HCT116 (cell line): ENCODE results near the gene ZNF41. TPM values are rescaled to one million over a fixed set of nuclear protein-coding genes. Genes with fewer than 3 reads are reported as not detected.

Experiments
- ATAC-seq: fragments of 200-7000 bp; cut with Tn5 transposase; 2 replicates; pipeline ENCODE4 v1.9.1; 2020; ENCODE audit warnings: mild to moderate bottlenecking, moderate library complexity
- BruUV-seq: library from RNA; stranded (reverse); fragments of 400-500 nt; replicated peaks from 2 replicates; lab custom pipeline; 2021; lab: Mats Ljungman, UMichigan
- CTCF ChIA-PET: fragments of 300-600 bp; sonication (Branson Sonifier 250); formaldehyde crosslinking; loops from one replicate; lab custom pipeline; 2021; ENCODE audit warnings: antibody characterized with exemption; lab: Charles Lee
- POLR2A ChIA-PET: fragments of 300-600, 350-600 bp; sonication (Branson Sonifier 250); formaldehyde crosslinking; loops from one replicate; lab custom pipeline; 2021; ENCODE audit warnings: antibody characterized with exemption; lab: Charles Lee
- RAD21 ChIA-PET, 2 experiments: fragments of 300-600 bp; sonication (Branson Sonifier 250); formaldehyde crosslinking; loops; one replicate each; lab custom pipeline; 2023; ENCODE audit warnings: low total read pairs in 2 of 2; ENCODE audit not compliant: uncharacterized antibody in 2 of 2, unreplicated experiment in 2 of 2, low non-redundant PET in 1 of 2; lab: Charles Lee
- DNase-seq: peaks from one replicate; pipeline ENCODE4 v3.0.0-alpha.2; 2010; ENCODE audit warnings: low read depth, low spot score
- H2AFZ ChIP-seq: fragments of 200-600 bp; shearing (Covaris generic), sonication (generic); 2 replicates; pipeline ENCODE4 v1.6.1; 2017; ENCODE audit warnings: low read depth, mixed run types, mixed read lengths, antibody characterized with exemption, low read length; ENCODE audit not compliant: poor library complexity, severe bottlenecking
- H3K27ac ChIP-seq: 2 replicates; pipeline ENCODE4 v1.5.1; 2012; ENCODE audit warnings: low read depth, low read length
- H3K27me3 ChIP-seq: fragments of 200-600 bp; sonication (generic); 2 replicates; pipeline ENCODE4 v1.6.1; 2016; ENCODE audit warnings: mixed run types, low read length, mixed read lengths; ENCODE audit not compliant: insufficient read depth
- H3K36me3 ChIP-seq, 2 experiments: fragments of 200-500 bp in 1 of 2; fragments of 200-600 bp in 1 of 2; sonication (Bioruptor generic) in 1 of 2; sonication (generic) in 1 of 2; 2 replicates each; pipeline versions ENCODE4 v1.5.1 to v1.6.1; 2014 to 2016; ENCODE audit warnings: low read length in 2 of 2, inconsistent platforms in 1 of 2, mixed read lengths in 1 of 2, mixed run types in 1 of 2; ENCODE audit not compliant: insufficient read depth in 2 of 2, control insufficient read depth in 1 of 2
- H3K4me1 ChIP-seq, 2 experiments: fragments of 200-600 bp in 1 of 2; sonication (generic) in 1 of 2; 2 replicates each; pipeline versions ENCODE4 v1.5.1 to v1.6.1; 2012 to 2017; ENCODE audit warnings: low read length in 2 of 2, inconsistent platforms in 1 of 2, mild to moderate bottlenecking in 1 of 2, mixed read lengths in 1 of 2, mixed run types in 1 of 2, moderate library complexity in 1 of 2; ENCODE audit not compliant: insufficient read depth in 2 of 2, control insufficient read depth in 1 of 2
- H3K4me2 ChIP-seq: fragments of 200-600 bp; sonication (generic); 2 replicates; pipeline ENCODE4 v1.6.1; 2017; ENCODE audit warnings: mixed run types, low read length, mixed read lengths
- H3K4me3 ChIP-seq, 2 experiments: fragments of 200-600 bp in 1 of 2; sonication (generic) in 1 of 2; replicated peaks in 1 of 2; 2 replicates each; pipeline ENCODE4 v1.5.1; 2011 to 2016; ENCODE audit warnings: low read length in 2 of 2, control low read depth in 1 of 2, low read depth in 1 of 2, mild to moderate bottlenecking in 1 of 2, mixed read lengths in 1 of 2, mixed run types in 1 of 2
- H3K79me2 ChIP-seq: fragments of 200-600 bp; sonication (generic); 2 replicates; pipeline ENCODE4 v1.6.1; 2017; ENCODE audit warnings: mild to moderate bottlenecking, mixed run types, low read length, moderate library complexity, mixed read lengths; ENCODE audit not compliant: insufficient read depth
- H3K9ac ChIP-seq: fragments of 200-600 bp; sonication (generic); 2 replicates; pipeline ENCODE4 v1.6.1; 2016; ENCODE audit warnings: low read length, mixed read lengths
- H3K9me2 ChIP-seq: fragments of 200-600 bp; sonication (generic), shearing (Covaris generic); 2 replicates; pipeline ENCODE4 v1.6.1; 2017; ENCODE audit warnings: mixed run types, mild to moderate bottlenecking, moderate library complexity; ENCODE audit not compliant: insufficient read depth
- H3K9me3 ChIP-seq, 2 experiments: fragments of 200-500 bp in 1 of 2; fragments of 200-600 bp in 1 of 2; sonication (Bioruptor generic) in 1 of 2; sonication (generic) in 1 of 2; 2 replicates each; pipeline ENCODE4 v1.6.1; 2014 to 2017; ENCODE audit warnings: low read length in 2 of 2, mixed read lengths in 2 of 2, inconsistent platforms in 1 of 2, low read depth in 1 of 2, mild to moderate bottlenecking in 1 of 2, mixed run types in 1 of 2, moderate library complexity in 1 of 2; ENCODE audit not compliant: control insufficient read depth in 1 of 2, insufficient read depth in 1 of 2
- H4K20me1 ChIP-seq: fragments of 200-600 bp; sonication (generic), shearing (Covaris generic); 2 replicates; pipeline ENCODE4 v1.6.1; 2017; ENCODE audit warnings: mixed run types, mild to moderate bottlenecking, moderate library complexity; ENCODE audit not compliant: insufficient read depth
- ATF3 ChIP-seq: IDR thresholded peaks from 2 replicates; pipeline ENCODE4 v1.6.1; 2012
- CBX3 ChIP-seq: IDR thresholded peaks from 2 replicates; pipeline ENCODE4 v1.6.1; 2012; ENCODE audit warnings: low read depth
- CEBPB ChIP-seq: IDR thresholded peaks from 2 replicates; pipeline ENCODE4 v1.6.1; 2012; ENCODE audit warnings: low read depth
- EGR1 ChIP-seq: IDR thresholded peaks from 2 replicates; pipeline ENCODE4 v1.6.1; 2012; ENCODE audit warnings: low read depth
- FOSL1 ChIP-seq: IDR thresholded peaks from 2 replicates; pipeline ENCODE4 v1.6.1; 2012; ENCODE audit warnings: low read depth
- POLR2AphosphoS5 ChIP-seq: IDR thresholded peaks from 2 replicates; pipeline ENCODE4 v1.6.1; 2011; ENCODE audit warnings: mild to moderate bottlenecking, low read depth, low read length, moderate library complexity
- REST ChIP-seq: IDR thresholded peaks from 2 replicates; pipeline ENCODE4 v1.6.1; 2012; ENCODE audit warnings: low read depth
- SP1 ChIP-seq: IDR thresholded peaks from 2 replicates; pipeline ENCODE4 v1.6.1; 2012; ENCODE audit warnings: low read depth
- YY1 ChIP-seq: IDR thresholded peaks from 2 replicates; pipeline ENCODE4 v1.6.1; 2011; ENCODE audit warnings: low read length, low read depth, moderate library complexity, mild to moderate bottlenecking; ENCODE audit not compliant: insufficient replicate concordance; ENCODE audit errors: extremely low read depth
- intact Hi-C: fragments of 100-400 bp; cut with micrococcal nuclease; formaldehyde crosslinking; loops from 2 replicates; pipeline ENCODE4 v1.10.0; 2022
- total RNA-seq: library from RNA; stranded (reverse); gene quantifications from one replicate; pipeline ENCODE4 v1.2.1, GENCODE V29; 2021; ENCODE audit not compliant: unreplicated experiment

Gene ZNF41
- total RNA-seq, 1 experiment from 2014 or later: 7.4 TPM

GRCh38 chrX:47501226-47502074 lies 18.4 kb upstream of the ZNF41 start:
- no peaks in the 10 kb centered on the region for H3K9me2 ChIP-seq
- H3K79me2 ChIP-seq: no peaks in the 10 kb centered on the region
- H3K36me3 ChIP-seq: no peaks in the 10 kb centered on the region
- no TSS peak for BruUV-seq
- no peak overlapping the region for H3K4me2 ChIP-seq
- H3K27ac ChIP-seq: no peak overlapping the region
- RAD21 ChIA-PET: no interaction called here
- DNase-seq (no peak), ATAC-seq (no peak)
- no peak overlapping the region for H3K9ac ChIP-seq
- no peaks in the 10 kb centered on the region for H4K20me1 ChIP-seq
- no peaks in the 10 kb centered on the region for H3K27me3 ChIP-seq
- CTCF ChIA-PET: interaction anchor here (0.8 kb wide), 1 partner anchor 21 kb away, joined by 3 read pairs; no protein-coding TSS in a partner anchor
- H3K4me1 ChIP-seq: peaks cover 0 to 2% of the 10 kb centered on the region in 2 experiments; a peak in 1 of 4 replicates
- TF ChIP-seq SP1 (no peak), CBX3 (no peak), REST (no peak), YY1 (no peak), FOSL1 (no peak), ATF3 (no peak), CEBPB (no peak), EGR1 (no peak), POLR2AphosphoS5 (no peak)
- TF ChIP-seq, all 23 proteins: peak for 0
- Histone ChIP-seq H3K9me3 (no peaks in the 10 kb centered on the region), H3K4me3 (no peak overlapping the region), H2AFZ (no peak overlapping the region)
- POLR2A ChIA-PET: interaction anchor here (0.5 to 0.7 kb wide), 2 partner anchors 18 to 1731 kb away, joined by 3 read pairs; no protein-coding TSS in a partner anchor
- intact Hi-C loops: no loop called here
